NCI-H2107 treated with DMSO at 0.1 percent for 48 hours (cell line): ENCODE data around the gene B4GALT3.
"Not testable (repeated sequence)": the region's sequence is repeated elsewhere in the genome, so short reads cannot be mapped to it uniquely, and the experiment has no call there.

Source experiments
- DNase-seq: peaks from one replicate; lab custom pipeline; 2025; ENCODE audit not compliant: unreplicated experiment; lab: John Stamatoyannopoulos, UW

The B4GALT3 gene

GRCh38 chr1:161177112-161177935 lies at the start of gene B4GALT3:
Gene B4GALT3 (minus strand): TSS chr1:161177507. CDS start chr1:161176060, 1,447 bp downstream.
- DNase-seq, result peak; percentile 85

- DNase-seq, result no peak
These were observed 49.5 kb upstream of the B4GALT3 start for GRCh38 chr1:161226759-161227158.

- no peak for DNase-seq
These were observed 49.0 kb upstream of the B4GALT3 start for GRCh38 chr1:161226320-161226711.

- peak; percentile 98 for DNase-seq
These were observed 48.4 kb upstream of the B4GALT3 start, which contains the start of gene TOMM40L for GRCh38 chr1:161225534-161226319. Gene TOMM40L (plus strand): TSS chr1:161226060. CDS start chr1:161226490, 430 bp downstream.

- no peak for DNase-seq
These were observed 47.8 kb upstream of the B4GALT3 start for GRCh38 chr1:161225178-161225533.

- DNase-seq, result not testable (repeated sequence)
These were observed 47.4 kb upstream of the B4GALT3 start for GRCh38 chr1:161224695-161225087.

GRCh38 chr1:161223805-161224694 lies 46.7 kb upstream of the B4GALT3 start:
- DNase-seq, result no peak

- no peak for DNase-seq
These were observed 45.1 kb upstream of the B4GALT3 start for GRCh38 chr1:161222175-161223019.

GRCh38 chr1:161220002-161220401 lies 42.7 kb upstream of the B4GALT3 start:
- no peak for DNase-seq

- no peak for DNase-seq
These were observed 42.0 kb upstream of the B4GALT3 start for GRCh38 chr1:161219078-161219892.

GRCh38 chr1:161218301-161219077 lies 41.2 kb upstream of the B4GALT3 start:
- no peak for DNase-seq

GRCh38 chr1:161217831-161218230 lies 40.5 kb upstream of the B4GALT3 start:
- no peak for DNase-seq

- DNase-seq, result no peak
These were observed 39.8 kb upstream of the B4GALT3 start for GRCh38 chr1:161216945-161217712.

- DNase-seq, result no peak
These were observed 37.8 kb upstream of the B4GALT3 start, which contains the start of gene FCER1G for GRCh38 chr1:161215076-161215475. Gene FCER1G (plus strand): TSS chr1:161215295. CDS start chr1:161215322, 27 bp downstream.

- no peak for DNase-seq
These were observed 37.1 kb upstream of the B4GALT3 start for GRCh38 chr1:161214369-161214768.

GRCh38 chr1:161209790-161210409 lies 32.6 kb upstream of the B4GALT3 start:
- peak; percentile 71 for DNase-seq

GRCh38 chr1:161207173-161207572 lies 29.9 kb upstream of the B4GALT3 start:
- no peak for DNase-seq
